Spinal cord (tissue), 10 donors: Measurements from ENCODE around the gene OR8H2. TPM values are rescaled to one million over a fixed set of nuclear protein-coding genes. Genes with fewer than 3 reads are reported as not detected.
"Not testable (repeated sequence)": the region's sequence is repeated elsewhere in the genome, so short reads cannot be mapped to it uniquely, and the experiment has no call there.

ENCODE experiments used
- DNase-seq, 6 donors: peaks; one replicate each; pipeline versions ENCODE4 v3.0.0 to v3.0.0-alpha.2; 2013 to 2015; ENCODE audit warnings: low spot score in 6 of 6, low read depth in 4 of 6
- H3K27ac ChIP-seq: one replicate; pipeline ENCODE4 v1.5.1; 2013; ENCODE audit warnings: low read depth, low read length, control low read depth
- H3K27me3 ChIP-seq: one replicate; pipeline ENCODE4 v1.6.1; 2013; ENCODE audit warnings: low read length; ENCODE audit not compliant: control insufficient read depth, insufficient read depth
- H3K36me3 ChIP-seq: one replicate; pipeline ENCODE4 v1.6.1; 2013; ENCODE audit warnings: low read length; ENCODE audit not compliant: control insufficient read depth, insufficient read depth
- H3K4me1 ChIP-seq: one replicate; pipeline ENCODE4 v1.6.1; 2013; ENCODE audit warnings: low read length; ENCODE audit not compliant: control insufficient read depth, insufficient read depth
- H3K4me3 ChIP-seq: one replicate; pipeline ENCODE4 v1.5.1; 2013; ENCODE audit warnings: low read depth, low read length, control low read depth
- H3K9me3 ChIP-seq: one replicate; pipeline ENCODE4 v1.6.1; 2013; ENCODE audit warnings: low read length; ENCODE audit not compliant: control insufficient read depth, insufficient read depth
- WGBS: methylation state at CpG from one replicate; pipeline ENCODE4 v1.1.5; 2013; ENCODE audit warnings: missing lambda C conversion rate; ENCODE audit not compliant: insufficient coverage; 5-methylcytosine and 5-hydroxymethylcytosine counted together
- polyA plus RNA-seq, 2 donors: library from polyadenylated mRNA; unstranded; fragments of 120-200 nt; gene quantifications; one replicate each; pipeline ENCODE4 v1.2.1, GENCODE V29; 2013; ENCODE audit not compliant: insufficient read length in 2 of 2
- small RNA-seq: library from RNA; depleted of rRNA; stranded (forward); fragments of <200 nt; gene quantifications from one replicate; pipeline ENCODE3, GENCODE V24; 2014; ENCODE audit warnings: low replicate concordance
- total RNA-seq, 2 donors: library from RNA; depleted of rRNA in 1 of 2; stranded (reverse); fragments of 120-200 nt in 1 of 2; fragments of >200 nt in 1 of 2; gene quantifications; one replicate each; pipeline versions ENCODE4 v1.2.3 to v1.2.4, GENCODE V29; 2013 to 2014
- donor health status: healthy.

The OR8H2 gene
- total and polyA plus RNA-seq, 4 donors = not detected

- H3K4me1 ChIP-seq, H3K27me3 ChIP-seq, DNase-seq, H3K36me3 ChIP-seq, H3K9me3 ChIP-seq, H3K4me3 ChIP-seq, H3K27ac ChIP-seq: not testable (repeated sequence)
- WGBS = no CpG with 5 or more reads among the region's 30 CpGs
Observed at GRCh38 chr11:56143681-56144080, 40.2 kb downstream of the OR8H2 start.

DNA sequence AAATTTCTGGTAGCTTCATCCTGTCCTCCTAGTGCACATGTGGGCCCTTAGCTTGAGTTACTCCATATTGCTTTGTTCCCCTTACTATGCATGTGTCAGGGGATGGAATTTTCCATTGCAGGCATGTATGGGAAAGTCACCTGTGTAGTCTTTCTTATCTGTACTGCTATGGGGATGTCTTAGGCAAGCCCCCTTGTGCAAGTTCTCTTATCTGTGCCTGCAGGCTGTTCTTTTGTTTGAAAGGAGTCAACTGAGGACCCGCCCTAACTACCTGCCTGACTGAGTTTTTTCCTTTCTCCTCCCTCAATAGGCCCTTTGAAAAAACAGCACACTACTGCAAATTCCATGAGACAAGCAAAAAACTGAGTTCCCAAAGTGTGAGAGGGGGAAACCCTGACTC, 47.9 kb downstream of the OR8H2 start:
- no peak for DNase-seq
- Histone ChIP-seq H3K36me3 (no peaks in the 10 kb centered on the region), H3K27me3 (no peaks in the 10 kb centered on the region), H3K4me1 (no peaks in the 10 kb centered on the region), H3K27ac (no peak overlapping the region), H3K9me3 (peaks cover 9% of the 10 kb centered on the region), H3K4me3 (no peak overlapping the region)
- WGBS = no CpG with 5 or more reads among the region's 1 CpG

DNA sequence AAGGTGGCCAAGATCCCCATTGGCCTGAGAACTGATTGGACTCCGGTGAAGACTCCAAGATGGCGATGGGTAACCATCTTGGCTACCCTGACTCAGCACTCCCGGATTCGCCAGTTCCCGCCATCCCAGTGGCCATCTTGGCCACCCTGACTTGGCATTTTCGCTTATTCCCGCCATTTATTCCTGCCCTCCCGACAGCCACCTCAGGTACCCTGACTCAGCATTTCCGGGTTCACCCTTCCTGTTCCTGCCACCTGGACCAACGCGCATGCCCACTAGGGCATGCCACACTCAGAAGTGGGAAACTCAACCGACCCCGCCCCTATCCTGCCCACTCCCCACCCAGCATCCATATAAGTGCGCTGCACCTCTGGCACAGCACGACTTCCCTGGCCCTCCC, 48.8 kb downstream of the OR8H2 start:
- Histone ChIP-seq H3K27me3 (no peaks in the 10 kb centered on the region), H3K4me3 (no peak overlapping the region), H3K36me3 (no peaks in the 10 kb centered on the region), H3K27ac (no peak overlapping the region), H3K9me3 (peaks cover 9% of the 10 kb centered on the region), H3K4me1 (no peaks in the 10 kb centered on the region)
- 92% methylated on average over 15 of the region's 15 CpGs for WGBS
- no peak for DNase-seq

Small RNAs within 50 kb of the gene (small RNA-seq; reads per million reads assigned to genes)
- gene OR8I4P = not detected

Other genes starting within 250 kb of the OR8H2 start
- gene TRIM51, start 220.4 kb upstream of the OR8H2 start, total RNA-seq = not detected
- gene TRIM51, start 220.4 kb upstream of the OR8H2 start, polyA plus RNA-seq = not detected
- gene OR5W2, start 189.1 kb upstream of the OR8H2 start, total RNA-seq = not detected
- gene OR5W2, start 189.1 kb upstream of the OR8H2 start, polyA plus RNA-seq = not detected
- not detected for gene OR5I1, start 167.3 kb upstream of the OR8H2 start, total RNA-seq
- not detected for gene OR5I1, start 167.3 kb upstream of the OR8H2 start, polyA plus RNA-seq
- gene OR10AG1, start 133.7 kb upstream of the OR8H2 start, total RNA-seq = not detected
- gene OR10AG1, start 133.7 kb upstream of the OR8H2 start, polyA plus RNA-seq = not detected
- not detected for gene OR5F1, start 109.1 kb upstream of the OR8H2 start, total RNA-seq
- not detected for gene OR5F1, start 109.1 kb upstream of the OR8H2 start, polyA plus RNA-seq
- gene OR5AS1, start 76.0 kb upstream of the OR8H2 start, total RNA-seq = not detected
- gene OR5AS1, start 76.0 kb upstream of the OR8H2 start, polyA plus RNA-seq = under 1 TPM; 0.05 TPM
- gene OR8I2, start 10.4 kb upstream of the OR8H2 start, total RNA-seq = not detected
- gene OR8I2, start 10.4 kb upstream of the OR8H2 start, polyA plus RNA-seq = not detected
- not detected for gene OR8H3, start 18.7 kb downstream of the OR8H2 start, total RNA-seq
- gene OR8H3, start 18.7 kb downstream of the OR8H2 start, polyA plus RNA-seq = not detected
- not detected for gene OR8J3, start 36.5 kb downstream of the OR8H2 start, total RNA-seq
- gene OR8J3, start 36.5 kb downstream of the OR8H2 start, polyA plus RNA-seq = not detected
- not detected for gene OR8K5, start 56.6 kb downstream of the OR8H2 start, total RNA-seq
- gene OR8K5, start 56.6 kb downstream of the OR8H2 start, polyA plus RNA-seq = not detected
- gene OR5J2, start 72.9 kb downstream of the OR8H2 start, total RNA-seq = not detected
- not detected for gene OR5J2, start 72.9 kb downstream of the OR8H2 start, polyA plus RNA-seq
- not detected for gene OR5T2, start 130.6 kb downstream of the OR8H2 start, total RNA-seq
- gene OR5T2, start 130.6 kb downstream of the OR8H2 start, polyA plus RNA-seq = not detected
- not detected for gene OR5T3, start 148.6 kb downstream of the OR8H2 start, total RNA-seq
- gene OR5T3, start 148.6 kb downstream of the OR8H2 start, polyA plus RNA-seq = not detected
- not detected for gene OR5T1, start 170.5 kb downstream of the OR8H2 start, total RNA-seq
- not detected for gene OR5T1, start 170.5 kb downstream of the OR8H2 start, polyA plus RNA-seq
- gene OR8H1, start 188.6 kb downstream of the OR8H2 start, total RNA-seq = not detected
- not detected for gene OR8H1, start 188.6 kb downstream of the OR8H2 start, polyA plus RNA-seq
- gene OR8K3, start 211.5 kb downstream of the OR8H2 start, total RNA-seq = not detected
- gene OR8K3, start 211.5 kb downstream of the OR8H2 start, polyA plus RNA-seq = not detected
- gene OR8K1, start 242.4 kb downstream of the OR8H2 start, total RNA-seq = not detected
- gene OR8K1, start 242.4 kb downstream of the OR8H2 start, polyA plus RNA-seq = not detected